G401.6 (cell line): Measurements from ENCODE around the gene C10orf53.

ENCODE experiments used
- FAIRE-seq: peaks from 2 replicates; lab custom pipeline; 2012; peaks lifted over from hg19 to GRCh38; lab: Jason Lieb, UNC

C10orf53 gene, protein sequence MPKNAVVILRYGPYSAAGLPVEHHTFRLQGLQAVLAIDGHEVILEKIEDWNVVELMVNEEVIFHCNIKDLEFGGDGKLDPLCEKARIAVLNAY

DNA sequence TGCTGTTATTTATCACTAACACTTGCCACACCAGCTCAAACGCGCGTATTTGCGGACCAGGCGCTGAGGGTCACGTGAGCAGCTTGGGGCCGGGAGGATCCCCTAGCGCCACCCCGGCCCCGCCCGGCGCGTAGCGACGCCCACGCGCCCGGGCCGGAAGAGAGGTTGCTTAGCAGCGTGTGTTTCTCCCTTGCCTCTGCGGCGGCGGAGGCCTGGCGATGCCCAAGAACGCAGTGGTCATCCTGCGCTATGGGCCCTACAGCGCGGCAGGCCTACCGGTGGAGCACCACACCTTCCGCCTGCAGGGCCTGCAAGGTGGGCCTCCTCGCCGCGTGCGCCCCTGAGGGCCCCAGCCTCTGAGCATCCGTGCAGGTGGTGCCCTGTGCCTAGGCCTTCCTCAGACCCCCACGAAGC is at the start of gene C10orf53:
Gene C10orf53 (plus strand): TSS at position 172 of the 414 bp plus-strand sequence. CDS start 47 bp downstream, at position 219.
- no peak for FAIRE-seq

DNA sequence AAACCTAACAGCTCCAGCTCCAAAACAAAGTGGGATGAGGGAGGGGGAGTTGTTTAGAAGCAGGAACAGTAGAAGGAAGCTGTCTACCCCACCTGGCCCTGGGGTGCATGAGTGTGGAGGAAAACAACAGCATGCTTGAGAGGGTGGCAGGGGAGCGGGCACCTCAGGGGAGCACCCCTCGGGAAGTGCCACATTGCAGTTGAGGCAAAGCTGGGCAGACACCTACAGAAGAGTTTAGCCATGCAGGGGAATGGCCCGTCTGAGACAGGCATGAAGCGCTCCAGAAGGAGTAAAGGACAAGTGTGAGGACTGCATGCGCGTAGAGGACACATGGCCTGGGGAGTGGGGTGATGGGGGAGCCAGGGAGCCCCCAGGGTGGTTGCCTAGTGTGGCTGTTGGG is 47.5 kb upstream of the C10orf53 start:
- no peak for FAIRE-seq

DNA sequence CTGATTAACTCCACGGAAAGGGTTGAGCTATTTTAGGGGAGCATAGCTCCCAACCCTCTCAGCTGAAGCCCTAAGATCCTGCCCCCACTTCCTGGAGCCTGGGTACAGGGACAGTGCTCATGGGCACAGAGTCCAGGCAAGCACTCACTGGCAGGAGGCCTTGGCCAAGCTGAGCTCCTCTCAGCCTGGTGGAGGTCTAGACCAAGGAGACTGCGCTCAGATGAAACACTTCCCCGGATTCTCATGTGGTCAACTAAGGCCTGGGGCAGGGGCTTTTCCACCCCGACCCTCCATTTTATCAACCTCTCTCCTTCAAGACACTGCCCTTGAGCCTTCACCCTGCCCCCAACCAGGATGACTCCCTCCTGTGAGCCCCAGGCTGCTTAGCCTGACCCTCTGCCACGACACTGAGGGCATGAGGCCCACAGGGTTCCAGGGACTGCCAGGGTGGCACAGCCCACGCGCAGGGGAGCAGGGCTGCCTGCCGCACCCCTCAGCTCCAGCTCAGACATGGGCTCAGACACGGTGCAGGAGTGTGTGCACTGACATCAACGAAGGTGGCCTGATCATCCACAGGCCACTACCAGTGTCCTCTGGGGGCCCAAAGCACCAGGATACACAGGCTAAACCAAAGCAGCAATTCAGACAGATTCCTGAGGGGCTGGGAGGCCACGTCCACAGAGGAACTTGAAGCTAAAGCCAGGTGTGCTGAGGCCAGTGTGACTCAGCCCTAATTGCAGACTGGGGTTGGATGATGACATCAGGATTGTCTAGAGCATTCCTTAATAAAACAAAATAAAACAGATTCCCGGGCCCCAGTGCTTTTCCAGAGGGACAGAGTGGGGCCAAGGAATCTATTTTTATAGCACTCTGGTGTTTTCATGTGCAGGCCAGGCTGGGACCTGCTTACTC is 46.8 kb upstream of the C10orf53 start:
- no peak for FAIRE-seq

DNA sequence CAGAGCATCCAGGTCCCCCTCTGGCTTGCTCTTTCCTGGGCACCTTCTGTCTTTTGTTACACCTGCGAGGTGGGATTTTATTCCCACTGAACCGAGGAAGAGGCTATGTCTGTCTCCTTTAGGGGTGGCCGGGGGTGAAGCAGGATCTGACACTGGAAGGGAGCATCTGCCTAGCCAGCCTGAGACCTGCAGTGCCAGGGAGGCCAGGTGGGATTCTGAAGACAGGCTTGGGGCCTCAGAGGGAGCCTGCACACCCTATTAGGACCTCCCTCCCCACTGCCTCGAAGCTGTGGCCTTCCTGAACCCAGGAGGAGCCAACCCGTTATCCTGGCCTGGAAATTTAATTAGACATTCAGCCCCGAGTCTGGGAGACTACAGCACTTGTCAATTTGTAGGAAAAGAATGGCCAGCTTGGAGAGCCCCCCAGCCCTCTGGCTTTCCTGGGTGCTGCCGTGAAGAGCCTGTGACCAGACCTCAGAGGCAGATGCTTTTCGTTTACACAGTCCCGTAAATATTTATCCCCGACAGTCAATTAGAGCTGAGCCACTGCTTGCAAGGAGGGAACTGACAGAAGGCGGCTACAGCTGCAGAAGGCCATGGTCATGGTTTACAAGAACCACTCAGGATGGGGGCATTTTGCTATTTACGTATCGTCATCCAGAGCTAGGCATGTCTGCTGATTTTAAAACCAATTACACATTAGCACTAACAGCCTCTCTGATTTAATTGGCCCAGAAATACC is 46.0 kb upstream of the C10orf53 start:
- no peak for FAIRE-seq

DNA sequence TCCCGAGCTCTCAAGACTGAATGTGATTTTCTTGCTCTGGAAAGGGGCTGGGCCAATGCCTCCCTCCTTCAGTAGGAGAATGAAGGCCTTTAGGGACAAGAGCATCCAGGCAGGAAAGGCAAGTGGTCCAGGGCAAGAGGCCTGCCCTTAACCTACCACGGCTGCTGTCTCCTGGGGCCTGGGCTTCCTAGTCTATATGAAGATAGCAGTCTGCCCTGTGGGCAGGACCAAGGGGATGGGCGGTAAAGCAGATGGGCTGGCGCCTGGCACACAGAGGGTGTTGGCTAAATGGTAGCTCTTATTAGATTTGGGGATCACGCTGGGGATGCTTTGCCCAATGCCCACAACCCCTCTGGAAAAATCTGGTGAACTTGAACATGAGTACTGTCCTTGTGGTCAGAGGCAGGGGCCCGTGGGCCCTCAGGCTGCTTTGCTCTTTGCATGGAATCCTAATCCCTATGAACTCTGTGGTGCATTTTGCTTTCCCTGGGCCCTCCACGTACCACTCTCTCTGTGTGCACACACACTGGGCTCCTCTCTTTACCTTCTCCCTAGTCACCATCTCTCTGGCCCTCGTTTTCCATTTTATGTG is 45.3 kb upstream of the C10orf53 start:
- no peak for FAIRE-seq

DNA sequence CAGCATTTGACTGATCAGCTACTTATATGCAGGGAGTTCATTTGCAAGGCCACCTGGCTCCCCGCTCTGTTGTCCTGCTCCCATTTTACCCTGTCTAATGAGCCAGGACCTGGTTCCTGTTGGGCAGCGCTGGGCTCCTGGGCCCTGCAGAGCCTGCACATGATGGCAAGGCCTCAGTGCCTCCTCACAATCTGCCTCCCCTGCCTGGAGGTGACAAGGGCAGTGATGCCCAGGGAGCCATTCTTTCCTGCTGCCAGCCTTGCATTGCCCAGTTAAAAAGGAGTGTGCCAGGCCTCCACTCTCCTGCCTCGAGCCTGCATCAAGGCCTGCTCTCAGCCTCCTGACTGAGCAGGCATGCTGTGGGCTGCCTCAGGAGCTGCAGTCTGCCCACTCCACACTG is 37.1 kb upstream of the C10orf53 start:
- FAIRE-seq: no peak

DNA sequence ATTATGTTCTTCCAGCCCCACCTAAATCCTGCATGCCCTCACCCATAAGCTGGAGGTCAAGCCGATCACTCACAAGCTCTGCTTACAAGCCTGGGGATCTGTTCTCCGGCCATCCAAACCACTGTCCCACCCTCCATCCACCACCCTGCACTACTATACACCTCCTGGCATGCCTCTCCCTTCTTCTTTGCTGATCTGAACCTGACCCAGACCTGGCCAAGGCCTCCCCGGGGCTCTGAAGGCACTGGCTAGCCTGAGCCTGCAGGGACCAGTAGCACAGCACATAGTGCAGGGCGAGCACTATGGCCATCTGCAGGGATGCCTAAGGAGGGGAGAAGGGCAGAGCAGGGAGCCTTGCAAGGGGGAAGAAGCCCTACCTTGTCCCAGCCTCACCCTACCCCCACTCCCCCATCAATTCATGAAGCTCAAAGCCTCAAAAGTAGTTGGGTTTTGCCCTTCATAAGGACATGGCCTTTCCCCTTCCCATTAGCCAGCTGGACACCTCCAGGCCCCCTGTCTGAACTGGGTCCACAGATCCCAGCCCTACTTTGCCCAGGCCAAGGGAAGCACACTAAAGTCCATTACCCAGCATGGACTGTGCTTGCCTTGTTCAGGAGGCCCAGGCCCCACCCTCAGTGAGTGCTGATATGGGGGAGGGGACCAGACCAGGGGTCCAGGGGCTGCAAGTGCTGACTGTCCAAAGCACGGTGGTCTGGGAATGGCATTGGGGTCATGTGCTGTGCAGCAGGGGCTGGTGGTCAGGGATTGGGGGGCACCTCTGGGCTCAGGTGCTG is 36.0 kb upstream of the C10orf53 start:
- FAIRE-seq: no peak

DNA sequence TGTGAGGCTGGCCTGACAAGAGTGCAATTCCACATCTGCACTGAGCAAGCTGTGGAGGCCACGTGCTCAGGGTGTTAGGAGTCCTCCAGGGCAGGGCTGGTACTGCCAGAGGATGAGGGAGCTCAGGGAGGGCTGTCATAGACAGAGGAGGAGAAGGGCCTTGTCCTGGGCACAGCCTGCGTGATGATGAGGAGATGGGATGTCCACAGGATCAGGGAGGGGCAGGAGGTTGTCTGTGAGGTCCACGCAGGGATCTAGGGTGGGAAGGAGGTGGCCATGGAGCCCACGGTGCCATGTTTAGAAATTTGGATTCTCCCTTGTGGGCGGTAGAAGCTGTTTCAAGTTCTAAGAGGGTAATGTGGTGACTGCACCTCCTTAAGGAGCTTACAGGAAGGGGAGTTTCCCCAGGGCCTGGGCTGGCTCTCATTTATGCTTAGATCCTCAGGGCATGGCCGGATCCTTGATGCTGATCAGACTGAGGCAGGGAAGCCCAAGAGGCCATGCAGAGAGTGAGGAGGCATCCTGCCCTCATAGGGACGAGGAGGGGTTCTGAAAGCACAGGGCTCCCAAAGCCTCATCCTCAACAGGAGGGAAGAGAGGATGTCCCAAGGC is 35.3 kb upstream of the C10orf53 start:
- no peak for FAIRE-seq

DNA sequence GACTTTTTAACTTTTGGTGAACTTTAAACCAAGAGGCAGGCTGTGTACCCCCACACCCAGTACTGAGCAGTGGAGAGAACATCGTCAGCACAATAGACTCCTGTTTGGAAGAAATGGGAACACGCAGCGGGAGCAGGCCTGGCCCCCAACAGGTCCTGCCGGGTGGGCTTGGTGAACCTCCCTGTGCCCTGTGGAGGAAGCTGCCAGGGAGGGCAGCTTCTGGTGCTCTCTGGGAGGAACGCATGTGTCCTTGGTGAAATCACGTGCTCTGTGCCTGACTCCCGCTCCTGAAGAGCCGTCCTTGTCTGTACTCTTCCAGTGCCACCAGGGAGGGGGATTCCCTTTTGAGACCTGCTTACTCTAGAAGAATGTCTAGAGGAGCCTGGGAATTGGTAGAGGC is 34.0 kb upstream of the C10orf53 start:
- FAIRE-seq: no peak

DNA sequence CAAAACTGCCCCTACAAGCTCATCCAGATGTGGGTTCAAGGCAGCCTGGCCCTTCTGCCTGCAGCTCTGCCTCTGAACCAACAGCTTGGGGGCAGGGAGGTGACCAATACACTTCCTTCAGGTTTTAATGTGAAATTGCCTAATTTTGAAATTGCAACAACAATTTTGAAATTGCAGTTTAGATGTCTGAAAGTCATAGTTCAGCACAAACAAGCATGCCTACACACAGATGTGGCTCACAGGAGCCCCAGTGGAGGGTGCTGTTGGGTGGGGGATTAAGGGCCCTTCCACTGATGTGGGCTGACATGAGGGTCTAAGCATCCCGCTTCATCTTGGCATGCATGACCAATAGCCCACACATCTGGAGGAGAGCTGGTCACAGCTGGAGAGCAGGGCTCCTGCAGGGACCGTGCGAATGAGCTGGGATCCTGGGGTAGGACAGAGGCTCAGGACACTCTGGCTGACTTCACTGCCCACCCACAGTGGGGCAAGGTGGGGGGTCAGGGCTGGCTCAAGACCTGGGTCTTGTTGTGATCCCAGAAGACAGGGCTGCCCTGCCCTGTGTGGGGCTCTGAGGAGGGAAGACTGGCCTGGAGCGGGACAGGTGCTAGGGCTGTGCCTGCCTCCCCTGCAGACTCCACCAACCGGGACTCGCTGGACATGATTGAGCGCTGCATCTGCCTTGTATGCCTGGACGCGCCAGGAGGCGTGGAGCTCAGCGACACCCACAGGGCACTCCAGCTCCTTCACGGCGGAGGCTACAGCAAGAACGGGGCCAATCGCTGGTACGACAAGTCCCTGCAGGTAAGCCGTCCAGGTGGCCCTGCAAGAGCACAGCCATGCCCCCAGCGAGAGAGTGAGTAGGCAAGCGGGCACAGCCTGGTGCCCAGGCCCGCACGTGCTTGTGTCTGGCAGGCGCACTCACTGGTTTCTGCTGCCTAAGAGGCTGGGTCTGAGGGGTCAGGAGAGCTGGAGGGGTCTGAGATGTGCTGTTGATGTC is 33.3 kb upstream of the C10orf53 start:
- FAIRE-seq: no peak

DNA sequence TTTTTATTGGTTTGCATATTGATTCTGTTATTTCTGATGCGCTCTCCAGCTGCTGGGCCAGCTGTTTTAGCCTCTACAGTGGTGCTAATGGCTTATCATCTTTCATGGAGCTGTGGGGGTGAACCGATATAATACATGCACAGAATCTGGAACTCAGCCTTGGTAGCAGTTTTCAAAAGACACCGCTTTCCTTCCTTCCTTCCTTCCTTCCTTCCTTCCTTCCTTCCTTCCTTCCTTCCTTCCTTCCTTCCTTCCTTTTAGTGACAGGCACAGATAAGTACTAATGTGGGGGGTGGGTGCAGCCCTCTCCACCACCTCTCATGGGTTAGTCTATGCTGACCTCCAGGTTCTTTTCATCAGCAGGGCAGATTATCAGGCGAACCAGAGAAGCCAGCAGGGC is 31.9 kb upstream of the C10orf53 start:
- FAIRE-seq: no peak

DNA sequence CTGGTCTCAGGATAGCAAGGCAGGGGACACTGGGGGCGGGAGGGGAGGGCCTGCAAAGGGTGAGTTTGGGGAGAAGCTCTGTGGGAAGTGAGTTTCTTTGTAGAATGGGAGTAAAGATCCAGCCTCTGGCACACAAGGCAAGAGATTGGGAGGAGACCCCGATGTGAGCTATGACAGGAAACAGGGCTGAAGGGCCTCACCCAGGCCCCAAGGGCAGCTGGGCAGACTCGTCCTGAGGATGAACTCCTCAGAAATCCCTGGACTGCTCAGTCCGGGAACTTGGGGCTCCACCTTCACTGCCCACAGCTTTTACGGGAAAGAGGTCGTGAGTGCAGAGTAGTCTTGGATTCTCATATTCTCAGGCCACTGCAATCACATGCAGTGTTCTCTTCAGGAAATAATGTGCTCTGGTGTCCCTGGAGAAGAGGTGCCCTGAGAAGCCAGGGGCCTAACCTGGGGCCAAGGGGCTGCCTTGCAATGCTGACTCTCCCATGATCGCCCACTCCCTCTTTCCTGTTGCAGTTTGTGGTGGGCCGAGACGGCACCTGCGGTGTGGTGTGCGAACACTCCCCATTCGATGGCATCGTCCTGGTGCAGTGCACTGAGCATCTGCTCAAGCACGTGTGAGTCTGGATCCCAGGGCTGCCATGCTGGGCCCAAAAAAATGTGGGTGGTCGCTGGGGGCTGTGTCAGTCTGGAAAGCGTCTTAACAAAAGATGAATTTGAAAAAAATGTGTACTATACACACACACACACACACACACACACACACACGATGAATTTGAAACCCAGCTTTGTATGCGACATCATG is 31.3 kb upstream of the C10orf53 start:
- FAIRE-seq: no peak

DNA sequence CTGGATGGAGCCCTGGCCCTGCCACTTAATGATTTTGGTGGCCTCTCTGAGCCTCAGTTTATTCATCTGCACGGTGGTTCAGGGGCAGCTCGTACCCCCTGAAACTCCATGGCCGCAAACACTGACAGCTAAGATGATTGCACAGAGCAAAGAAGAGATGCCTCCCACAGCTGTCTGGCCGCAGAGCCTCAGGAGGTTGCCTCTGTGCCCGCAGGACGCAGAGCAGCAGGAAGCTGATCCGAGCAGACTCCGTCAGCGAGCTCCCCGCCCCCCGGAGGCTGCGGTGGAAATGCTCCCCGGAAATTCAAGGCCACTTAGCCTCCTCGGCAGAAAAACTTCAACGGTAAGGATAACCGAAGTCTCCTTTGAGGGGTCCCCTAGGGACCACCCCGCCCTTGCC is 30.2 kb upstream of the C10orf53 start:
- no peak for FAIRE-seq

DNA sequence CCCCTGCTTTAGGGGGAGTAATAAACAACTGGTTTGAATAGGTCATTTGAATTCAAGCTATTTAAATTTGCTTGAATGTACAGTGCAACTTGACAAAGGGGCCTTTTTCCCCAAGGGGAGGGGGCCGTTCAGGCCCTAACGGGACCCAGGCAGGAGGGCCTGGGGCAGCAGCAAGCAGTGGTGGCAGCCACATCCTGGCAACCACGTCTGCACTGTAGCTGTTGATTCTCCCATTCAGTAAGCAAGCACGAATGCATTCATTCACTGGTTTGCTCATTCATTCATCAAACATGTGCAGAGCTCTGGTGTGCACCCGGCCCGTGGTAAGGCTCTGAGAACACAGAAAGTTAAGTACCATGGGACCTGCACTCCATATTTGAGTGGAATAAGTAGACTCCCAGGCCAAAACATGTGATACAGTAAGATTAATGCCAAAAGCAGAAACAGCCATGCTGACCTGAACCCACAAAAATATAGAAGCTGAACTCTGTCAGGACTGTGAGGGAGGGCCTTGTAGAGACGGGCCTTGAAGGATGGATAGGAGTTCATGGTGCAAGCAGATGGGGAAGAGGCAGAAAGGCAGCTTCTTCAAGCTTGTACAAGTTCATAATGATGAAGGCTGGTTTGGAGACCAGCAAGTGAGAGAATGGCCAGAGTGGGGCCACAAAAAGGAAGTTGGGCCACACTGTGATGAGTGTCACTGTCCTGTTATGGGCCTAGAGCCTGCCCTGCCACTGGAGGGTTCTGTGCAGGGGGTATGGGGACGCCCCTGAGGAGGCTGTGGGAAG is 29.3 kb upstream of the C10orf53 start:
- FAIRE-seq: no peak

DNA sequence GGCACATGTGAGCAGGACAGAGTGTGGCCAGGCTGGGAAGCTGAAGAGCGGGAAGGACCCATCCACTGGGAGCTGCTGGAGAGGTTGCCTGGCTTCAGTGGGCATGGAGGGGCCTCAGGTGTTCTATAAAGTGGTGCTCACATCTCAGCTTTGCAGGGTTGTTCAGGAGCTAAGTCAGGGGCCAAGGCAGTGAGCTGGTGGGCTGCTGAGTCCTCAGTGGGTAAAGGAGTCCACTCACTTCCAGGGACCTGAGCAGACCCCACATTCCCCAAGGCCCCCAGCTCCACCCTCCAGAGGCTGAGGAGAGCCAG is 28.8 kb upstream of the C10orf53 start:
- no peak for FAIRE-seq

DNA sequence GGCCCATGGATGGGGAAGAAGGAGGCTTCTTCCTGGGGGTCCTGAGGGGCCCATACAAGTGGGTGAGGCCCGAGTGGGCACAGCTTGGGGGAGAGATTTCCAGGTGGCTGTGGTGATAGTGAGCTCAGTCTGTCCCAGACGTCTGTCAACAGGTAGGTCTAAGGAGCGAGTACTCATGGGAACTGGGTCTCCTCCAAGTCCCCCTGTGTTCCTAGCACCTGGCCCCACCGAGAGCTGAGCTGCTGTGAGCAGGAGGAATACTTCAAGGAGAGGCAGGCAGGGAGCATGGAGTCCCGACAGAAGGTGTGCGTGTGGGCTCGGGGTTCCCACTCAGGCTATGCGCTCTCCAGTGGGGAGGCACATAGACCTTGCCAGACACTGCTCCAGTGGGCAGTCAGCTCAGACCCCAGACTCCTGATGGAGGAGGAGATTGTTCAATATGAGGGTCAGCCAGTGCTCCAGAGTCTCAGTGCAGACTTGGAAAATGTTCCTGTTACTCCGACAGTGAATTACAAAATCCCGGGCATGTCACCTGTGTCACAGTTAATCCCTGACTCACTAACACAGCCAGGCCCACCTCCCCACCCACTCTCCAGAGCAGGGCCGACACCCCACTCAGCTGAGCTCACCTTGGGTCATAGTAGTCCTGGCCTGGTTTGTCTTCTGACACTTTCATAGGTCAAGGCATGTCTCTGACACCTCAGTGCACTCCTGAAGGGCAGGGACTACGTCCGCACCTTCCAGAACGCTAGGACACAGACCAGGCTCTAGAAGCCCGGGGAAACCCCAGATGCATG is 28.2 kb upstream of the C10orf53 start:
- FAIRE-seq: no peak

DNA sequence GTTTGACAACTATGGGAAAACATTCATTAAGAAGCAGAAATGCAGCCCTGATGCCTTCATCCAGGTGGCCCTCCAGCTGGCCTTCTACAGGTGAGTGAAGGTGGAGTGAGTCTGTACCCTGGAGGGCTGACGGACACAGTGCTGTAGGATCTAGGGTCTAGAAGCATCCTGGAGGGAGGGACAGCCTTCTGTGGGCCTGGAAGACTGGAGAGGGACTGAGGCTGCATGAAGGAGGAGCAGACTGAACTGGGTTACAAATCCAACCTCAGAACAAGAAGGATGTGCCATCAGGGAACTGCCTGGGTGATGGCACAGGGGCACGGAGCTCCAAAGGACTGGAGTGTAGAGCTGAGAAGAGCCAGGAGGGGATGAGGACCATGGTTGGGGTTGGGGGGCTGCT is 27.5 kb upstream of the C10orf53 start:
- no peak for FAIRE-seq
